Stimulated activated CD4-positive, alpha-beta T cell treated with anti-CD3 and anti-CD28 coated beads, Interleukin-4, amount 100 ng/mL, for 4 hours (primary cell): ENCODE results near the gene PPARG.
"Not testable (repeated sequence)": the region's sequence is repeated elsewhere in the genome, so short reads cannot be mapped to it uniquely, and the experiment has no call there.

Experiments
- DNase-seq, 2 experiments: peaks; one replicate each; pipeline ENCODE4 v3.0.0-alpha.2; 2020

Gene PPARG

GRCh38 chr3:12288182-12289129 is at the start of gene PPARG:
Gene PPARG, plus strand, starts transcription at chr3:12289070. Its CDS starts 90,642 bp downstream, at chr3:12379712.
- DNase-seq = no peak

- no peak for DNase-seq
Observed at GRCh38 chr3:12239301-12239700, 49.6 kb upstream of the PPARG start.

GRCh38 chr3:12242772-12243171 is 46.1 kb upstream of the PPARG start:
- DNase-seq = no peak

- DNase-seq = no peak
Observed at GRCh38 chr3:12246497-12247163, 42.2 kb upstream of the PPARG start.

GRCh38 chr3:12247411-12247810 is 41.5 kb upstream of the PPARG start:
- DNase-seq = no peak

GRCh38 chr3:12249519-12249918 is 39.4 kb upstream of the PPARG start:
- no peak for DNase-seq

- no peak for DNase-seq
Observed at GRCh38 chr3:12252889-12253288, 36.0 kb upstream of the PPARG start.

GRCh38 chr3:12253516-12254343 is 35.1 kb upstream of the PPARG start:
- no peak for DNase-seq

- no peak for DNase-seq
Observed at GRCh38 chr3:12255393-12255792, 33.5 kb upstream of the PPARG start.

GRCh38 chr3:12258911-12259310 is 30.0 kb upstream of the PPARG start:
- no peak for DNase-seq

GRCh38 chr3:12262173-12262572 is 26.7 kb upstream of the PPARG start:
- not testable (repeated sequence) for DNase-seq

GRCh38 chr3:12265508-12265907 is 23.4 kb upstream of the PPARG start:
- no peak for DNase-seq

- DNase-seq = no peak
Observed at GRCh38 chr3:12266038-12266437, 22.8 kb upstream of the PPARG start.

GRCh38 chr3:12267376-12268030 is 21.4 kb upstream of the PPARG start:
- DNase-seq = no peak

GRCh38 chr3:12268049-12268735 is 20.7 kb upstream of the PPARG start:
- no peak for DNase-seq

GRCh38 chr3:12270976-12271375 is 17.9 kb upstream of the PPARG start:
- DNase-seq = no peak

- no peak for DNase-seq
Observed at GRCh38 chr3:12273045-12273695, 15.7 kb upstream of the PPARG start.

GRCh38 chr3:12275974-12276650 is 12.8 kb upstream of the PPARG start:
- no peak for DNase-seq

- not testable (repeated sequence) for DNase-seq
Observed at GRCh38 chr3:12276827-12277226, 12.0 kb upstream of the PPARG start.

GRCh38 chr3:12278566-12278965 is 10.3 kb upstream of the PPARG start:
- DNase-seq = no peak
